Non-pigmented ciliary epithelial cell (primary cell): ENCODE results near the gene NPPB.

Source experiments
- DNase-seq: peaks from one replicate; pipeline ENCODE4 v3.0.0-alpha.2; 2010; ENCODE audit warnings: low read depth

Gene NPPB

DNA sequence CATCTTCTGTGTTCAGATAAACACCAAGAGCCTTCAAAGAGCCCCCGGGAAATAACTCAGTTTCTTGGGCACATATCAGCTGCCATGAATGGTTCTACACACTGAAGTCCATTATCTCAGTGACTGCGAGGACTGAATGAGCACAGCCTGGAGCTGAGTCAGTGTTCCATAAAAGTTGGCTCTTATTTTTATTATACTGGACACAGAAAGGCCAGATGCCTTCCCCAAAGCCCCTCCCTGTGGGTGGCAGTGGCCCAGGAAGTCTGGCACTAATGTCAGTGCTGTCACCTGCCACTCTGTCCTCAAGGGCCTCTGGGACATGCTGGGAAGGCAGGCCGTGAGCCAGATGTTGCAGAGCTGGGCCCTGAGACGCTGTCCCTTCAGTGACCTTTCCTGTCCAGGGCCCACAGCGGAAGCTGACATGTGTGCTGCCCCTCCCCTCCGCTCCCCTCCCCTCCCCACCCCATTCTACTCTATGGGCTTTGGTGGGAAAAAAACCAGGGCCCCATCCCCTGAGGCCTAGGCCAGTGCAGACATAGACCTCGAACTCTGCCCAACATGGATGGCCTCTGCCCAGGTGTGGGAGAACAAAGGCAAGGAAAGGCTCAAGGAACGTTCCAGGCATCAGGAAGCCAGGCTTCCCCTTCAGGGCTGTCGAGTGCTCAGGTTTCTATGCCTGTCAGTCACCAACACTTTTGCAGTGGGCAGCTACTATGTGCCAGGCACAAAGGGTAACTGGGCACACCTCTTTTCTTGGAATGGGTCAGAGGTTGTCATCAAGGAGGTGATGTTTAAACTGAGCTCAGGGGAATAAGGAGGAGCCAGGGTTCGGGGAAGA, 22.4 kb upstream of the NPPB start:
- no peak for DNase-seq

DNA sequence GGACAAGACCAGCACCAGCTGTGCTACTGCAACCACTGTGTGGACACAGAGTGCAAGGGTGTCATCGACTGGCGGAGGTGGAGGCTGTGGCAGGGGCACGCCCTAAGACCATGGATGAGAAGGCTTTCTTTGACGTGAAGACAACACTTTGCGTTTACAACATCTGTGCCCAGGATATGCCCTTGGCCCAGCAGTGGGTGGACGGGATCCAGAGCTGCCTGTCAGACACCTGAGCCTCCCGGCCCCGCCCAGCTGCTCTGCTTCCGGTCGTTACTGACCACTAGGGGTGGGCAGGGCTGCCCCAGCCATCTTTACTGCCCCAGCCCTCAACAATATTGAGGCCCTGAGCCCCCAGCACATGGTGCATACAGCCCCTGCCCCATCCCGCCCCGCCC, 21.4 kb upstream of the NPPB start:
- no peak for DNase-seq

DNA sequence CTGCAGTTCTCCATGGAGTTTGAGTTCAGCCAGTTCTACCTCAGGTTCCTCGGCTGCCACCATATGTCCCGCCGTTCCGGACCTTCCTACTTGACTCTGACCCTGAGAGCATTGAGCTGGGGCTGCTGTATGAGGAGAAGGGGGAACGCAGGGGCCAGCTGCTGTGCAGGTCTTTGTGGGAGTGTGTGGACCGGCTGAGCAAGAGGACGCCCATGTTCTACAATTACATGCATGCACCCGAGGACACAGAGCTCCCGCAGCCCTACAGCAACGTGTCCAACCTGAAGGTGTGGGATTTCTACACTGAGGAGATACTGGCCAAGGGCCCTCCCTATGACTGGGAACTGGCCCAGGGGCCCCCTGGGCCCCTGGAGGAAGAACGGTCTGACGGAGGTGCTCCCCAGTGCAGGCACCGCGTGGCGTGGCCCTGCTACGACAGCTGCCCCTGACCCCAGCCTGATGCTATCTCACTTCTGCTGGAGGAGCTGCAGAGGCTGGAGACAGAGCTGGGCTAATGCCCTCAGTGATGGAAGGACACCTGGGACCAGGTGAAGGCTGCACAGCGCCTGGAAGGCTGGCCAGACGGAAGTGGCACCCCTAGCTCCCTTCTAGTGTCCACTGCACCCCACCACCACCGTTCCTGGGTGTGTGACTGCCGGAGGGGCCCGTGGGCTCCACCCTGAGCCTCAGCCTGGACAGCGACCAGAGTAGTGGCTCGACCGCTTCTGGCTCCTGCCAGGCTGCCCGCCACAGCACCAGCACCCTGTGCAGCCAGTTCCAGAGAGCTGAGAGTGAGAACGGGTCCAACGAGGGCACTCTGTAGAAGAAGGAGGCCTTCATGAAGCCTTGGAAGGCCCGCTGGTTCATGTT, 20.8 kb upstream of the NPPB start:
- no peak for DNase-seq

DNA sequence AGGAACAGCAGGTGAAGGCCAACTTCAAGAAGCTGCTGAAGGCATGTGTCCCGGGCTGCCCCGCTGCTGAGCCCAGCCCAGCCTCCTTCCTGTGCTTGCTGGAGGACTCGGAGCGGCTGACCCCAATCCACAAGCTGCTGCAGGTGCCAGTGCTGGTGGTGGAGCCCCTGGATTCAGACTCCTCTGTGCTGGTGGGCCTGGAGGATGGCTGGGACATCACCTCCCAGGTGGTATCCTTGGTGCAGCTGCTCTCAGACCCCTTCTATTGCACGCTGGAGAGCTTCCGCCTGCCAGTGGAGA, 20.1 kb upstream of the NPPB start:
- DNase-seq: no peak

DNA sequence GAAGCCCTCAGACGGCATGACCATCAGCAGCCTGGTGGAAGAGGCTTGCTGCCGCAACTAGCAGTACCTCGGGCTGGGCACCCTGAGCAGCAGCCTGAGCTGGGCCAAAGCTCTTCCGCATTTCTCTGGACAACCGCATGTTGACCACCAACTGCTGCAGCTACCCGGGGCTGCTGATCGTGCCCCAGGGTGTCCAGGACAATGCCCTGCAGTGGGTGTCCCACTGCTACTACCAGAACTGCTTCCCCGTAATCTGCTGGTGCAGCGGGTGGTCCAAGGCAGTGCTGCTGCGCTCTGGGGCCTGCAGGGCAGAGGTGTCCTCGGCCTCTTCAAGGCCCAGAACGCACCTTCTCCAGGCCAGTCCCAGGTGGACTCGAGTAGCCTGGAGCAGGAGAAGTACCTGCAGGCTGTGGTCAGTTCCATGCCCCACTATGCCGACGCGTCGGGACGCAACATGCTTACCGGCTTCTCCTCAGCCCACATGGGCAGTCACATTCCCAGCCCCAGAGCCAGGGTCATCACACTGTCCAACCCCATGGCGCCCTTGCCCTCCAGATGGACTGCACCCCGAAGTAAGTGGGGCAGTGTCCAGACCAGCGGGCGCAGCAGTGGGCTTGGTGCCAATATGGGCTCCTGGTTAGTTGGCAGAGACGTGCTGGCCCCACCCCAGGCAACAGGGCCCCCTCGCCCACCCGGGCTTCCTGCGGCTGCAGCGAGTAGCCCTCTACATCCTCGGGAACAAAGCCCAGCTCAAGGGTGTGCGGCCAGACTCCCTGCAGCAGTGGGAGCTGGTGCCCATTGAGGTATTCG, 19.5 kb upstream of the NPPB start:
- no peak for DNase-seq

DNA sequence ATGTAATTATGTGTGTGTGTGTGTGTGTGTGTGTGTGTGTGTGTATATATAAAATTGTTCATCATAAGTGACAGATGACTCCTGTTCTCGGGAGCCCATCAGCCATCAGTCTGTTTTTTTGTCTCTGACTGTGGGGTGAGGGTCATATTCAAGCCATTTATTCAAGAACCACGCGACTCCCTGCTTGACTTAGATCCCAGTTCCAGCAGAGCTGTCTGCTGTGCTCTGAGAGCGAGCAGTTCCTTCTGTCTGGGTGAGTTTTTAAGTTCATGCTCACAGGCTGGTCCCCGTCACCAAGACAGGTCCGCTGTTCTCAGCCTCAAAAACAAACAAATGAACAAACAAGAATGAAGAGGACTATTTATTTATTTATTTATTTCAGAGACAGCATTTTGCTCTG, 18.3 kb upstream of the NPPB start:
- no peak for DNase-seq

DNA sequence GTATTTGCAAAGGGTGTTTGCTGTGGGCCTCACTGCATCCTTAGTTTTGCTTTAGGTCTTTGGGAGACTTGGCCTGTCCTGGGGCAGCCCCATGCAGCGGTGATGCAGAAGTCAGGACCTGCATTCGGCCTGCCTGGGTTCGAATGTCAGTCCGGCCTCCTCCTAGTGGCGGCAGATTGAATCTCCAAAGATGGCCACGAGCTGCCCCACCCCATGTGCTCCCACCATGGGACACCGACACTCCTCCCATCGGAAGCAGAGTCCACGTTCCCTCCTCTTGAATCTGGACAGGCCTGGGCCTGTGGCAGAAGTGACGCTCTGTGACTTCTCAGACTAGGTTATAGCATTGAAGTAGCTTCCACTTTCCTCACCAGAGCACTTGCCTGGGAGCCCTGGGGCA, 16.3 kb upstream of the NPPB start:
- DNase-seq: no peak

DNA sequence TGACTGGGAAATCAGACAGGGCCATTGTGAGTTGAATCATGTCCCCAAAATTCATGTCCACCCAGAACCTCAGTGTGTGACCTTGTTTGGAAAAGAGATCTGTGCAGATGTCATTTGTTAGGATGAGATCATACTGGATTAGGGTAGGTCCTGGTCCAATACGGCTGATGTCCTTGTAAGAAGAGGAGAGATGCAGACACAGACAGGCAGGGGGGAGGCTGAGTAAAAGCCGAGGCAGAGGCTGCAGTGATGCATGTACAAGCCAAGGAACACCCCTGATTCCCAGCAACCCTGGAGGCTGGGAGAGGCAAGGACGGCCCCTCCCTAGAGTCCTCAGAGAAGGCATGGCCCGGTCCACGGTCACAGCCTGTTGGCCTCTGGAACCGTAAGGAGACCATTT, 15.9 kb upstream of the NPPB start:
- DNase-seq: no peak

DNA sequence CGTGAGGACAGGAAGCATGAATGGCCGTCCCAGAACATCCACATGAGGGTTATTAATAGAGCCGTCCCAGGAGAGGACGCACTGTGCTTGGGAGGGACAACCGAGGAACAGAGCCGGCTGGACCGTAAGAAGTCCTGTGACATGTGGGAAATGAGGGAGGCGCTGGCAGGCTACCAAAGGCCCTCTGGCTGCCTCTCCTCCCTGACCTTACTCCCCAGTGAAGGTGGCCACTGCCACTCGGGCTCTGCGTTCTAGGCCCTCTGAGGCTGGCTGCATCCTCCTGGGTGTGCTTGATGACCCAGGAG, 15.5 kb upstream of the NPPB start:
- DNase-seq: no peak

DNA sequence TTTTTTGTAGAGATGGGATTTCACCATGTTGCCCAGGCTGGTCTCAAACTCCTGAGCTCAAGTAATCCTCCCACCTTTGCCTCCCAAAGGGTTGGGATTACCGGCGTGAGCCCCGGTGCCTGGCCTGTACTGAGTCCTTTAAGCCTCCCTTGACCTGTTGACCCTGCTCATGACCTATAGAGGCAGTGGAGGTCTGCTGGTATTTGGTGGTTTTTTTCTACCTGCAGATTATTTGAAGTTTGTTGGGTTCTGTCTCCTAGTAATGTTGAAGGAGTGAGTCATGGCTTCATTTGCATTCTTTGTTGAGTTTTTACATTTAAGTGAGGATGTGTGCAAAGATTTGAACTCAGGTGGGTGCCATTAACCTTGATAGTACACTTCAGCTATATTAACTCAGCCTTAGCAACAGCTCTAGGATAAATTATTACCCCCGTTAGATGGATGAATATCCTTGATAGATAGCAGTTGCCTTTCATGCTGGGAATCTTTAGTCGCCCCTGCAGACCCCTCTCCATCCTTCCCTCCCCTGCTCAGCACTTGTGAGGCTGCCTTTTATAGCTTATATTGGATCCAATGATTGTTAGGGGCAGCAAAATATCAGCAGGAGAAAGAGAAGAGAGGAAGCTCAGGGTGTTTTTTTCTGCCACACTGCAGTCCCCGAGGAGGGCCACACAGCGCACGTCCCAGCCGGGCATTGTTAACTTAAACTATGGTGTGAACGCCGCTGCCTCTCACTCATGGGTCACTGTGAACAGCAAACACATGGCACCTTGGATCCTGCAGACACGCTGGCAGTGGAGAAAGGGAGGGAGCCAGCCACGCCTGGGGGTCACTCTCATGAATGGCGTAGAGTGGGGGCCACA, 14.9 kb upstream of the NPPB start:
- DNase-seq: no peak

DNA sequence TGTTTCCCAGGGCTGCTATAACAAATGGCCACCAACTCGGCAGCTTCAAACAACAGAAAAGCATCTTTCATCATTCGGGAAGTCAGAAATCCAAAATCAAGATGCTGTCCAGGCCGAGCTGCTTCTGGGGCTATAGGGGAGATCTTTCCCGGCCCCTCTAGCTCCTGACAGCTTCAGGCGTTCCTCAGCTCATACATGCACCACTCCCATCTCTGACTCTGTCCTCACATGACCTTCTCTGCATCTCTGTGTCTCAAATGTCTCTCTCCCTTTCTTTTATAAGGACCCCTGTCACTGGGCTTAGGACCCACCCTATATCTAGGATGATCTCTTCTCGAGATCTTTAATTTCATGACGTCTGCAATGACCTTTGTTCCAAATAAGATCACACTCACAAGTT, 13.8 kb upstream of the NPPB start:
- DNase-seq: no peak

DNA sequence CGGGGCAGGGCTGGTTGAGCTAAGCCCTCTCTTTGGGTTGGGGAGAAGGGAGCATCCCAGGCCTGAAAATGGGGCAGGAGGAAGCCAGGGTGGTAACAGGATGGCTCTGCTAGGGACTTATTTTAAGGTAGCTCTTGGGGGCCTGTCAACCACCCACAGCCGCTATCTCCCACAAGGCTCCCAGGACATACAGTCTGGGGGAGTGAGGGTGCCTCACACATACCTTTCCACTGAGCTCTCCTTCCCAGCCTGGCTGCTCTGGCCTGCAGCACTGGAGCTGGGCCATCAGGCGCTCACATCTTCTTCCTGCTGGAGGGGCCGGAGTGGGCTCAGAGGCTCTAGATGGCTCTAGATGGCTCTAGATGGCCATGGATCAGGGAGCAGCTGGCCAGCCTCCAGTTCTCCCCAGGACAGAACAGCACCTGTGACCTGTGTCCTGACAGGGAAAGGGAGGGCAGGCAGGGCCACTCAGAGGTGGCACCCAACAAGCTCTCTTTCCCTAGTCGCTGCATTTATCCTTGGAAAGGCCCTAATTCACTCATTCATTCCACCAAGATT, 11.0 kb upstream of the NPPB start:
- DNase-seq: no peak

DNA sequence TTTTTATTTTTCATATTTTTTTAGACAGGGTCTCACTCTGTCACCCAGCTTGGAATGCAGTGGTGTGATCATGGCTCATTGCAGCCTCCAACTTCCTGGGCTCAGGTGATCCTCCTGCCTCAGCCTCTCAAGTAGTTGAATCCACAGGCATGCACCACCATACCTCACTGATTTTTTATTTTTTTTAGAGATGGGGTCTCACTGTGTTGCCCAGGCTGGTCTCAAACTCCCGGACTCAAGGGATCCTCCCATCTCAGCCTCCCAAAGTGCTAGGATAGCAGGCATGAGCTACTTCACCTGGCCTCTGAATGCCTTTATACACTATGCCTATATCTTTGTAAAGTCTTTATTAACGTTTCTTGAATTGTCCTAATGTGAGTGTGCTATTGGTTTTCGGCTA, 10.4 kb upstream of the NPPB start:
- no peak for DNase-seq

DNA sequence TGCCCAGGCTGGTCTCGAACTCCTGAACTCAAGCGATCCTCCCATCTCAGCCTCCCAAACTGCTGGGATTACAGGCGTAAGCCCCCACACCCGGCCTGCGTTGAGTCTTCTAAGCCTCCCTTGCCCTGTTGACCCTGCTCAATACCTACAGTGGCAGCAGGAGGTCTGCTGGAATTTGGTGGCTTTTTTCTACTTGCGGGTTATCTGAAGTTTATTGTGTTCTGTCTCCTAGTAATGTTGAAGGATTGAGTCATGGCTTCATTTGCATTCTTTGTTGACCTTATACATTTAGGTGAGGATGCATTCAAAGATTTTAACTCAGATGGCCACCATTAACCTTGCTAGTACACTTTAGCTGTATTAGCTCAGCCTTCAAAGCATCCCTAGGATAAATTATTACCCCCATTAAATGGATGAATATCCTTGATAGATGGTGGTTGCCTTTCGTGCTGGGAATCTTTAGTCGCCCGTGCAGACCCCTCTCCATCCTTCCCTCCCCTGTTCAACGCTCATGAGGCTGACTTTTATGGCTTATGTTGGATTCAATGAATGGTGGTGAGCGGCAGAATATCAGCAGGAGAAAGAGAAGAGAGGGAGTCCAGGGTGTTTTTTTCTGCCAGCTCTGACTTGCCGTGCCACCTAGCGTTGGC, 9.7 kb upstream of the NPPB start:
- DNase-seq: no peak

DNA sequence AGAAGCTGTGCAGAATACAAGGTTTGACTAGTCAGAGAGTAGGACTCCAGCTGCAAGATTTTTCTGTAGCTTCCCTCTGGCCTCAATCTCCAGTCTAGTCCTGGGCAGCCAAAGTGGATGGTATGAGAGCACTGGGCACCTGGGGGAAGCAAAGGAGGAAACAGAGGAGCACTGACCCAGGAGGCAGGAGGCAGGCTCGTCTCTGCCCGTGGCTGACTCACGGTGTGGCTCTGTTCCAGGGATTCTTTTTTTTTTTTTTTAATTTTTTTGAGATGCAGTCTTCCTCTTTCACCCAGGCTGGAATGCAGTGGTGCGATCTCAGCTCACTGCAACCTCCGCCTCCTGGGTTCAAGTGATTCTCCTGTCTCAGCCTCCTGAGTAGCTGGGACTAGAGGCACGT, 4.1 kb upstream of the NPPB start:
- no peak for DNase-seq

DNA sequence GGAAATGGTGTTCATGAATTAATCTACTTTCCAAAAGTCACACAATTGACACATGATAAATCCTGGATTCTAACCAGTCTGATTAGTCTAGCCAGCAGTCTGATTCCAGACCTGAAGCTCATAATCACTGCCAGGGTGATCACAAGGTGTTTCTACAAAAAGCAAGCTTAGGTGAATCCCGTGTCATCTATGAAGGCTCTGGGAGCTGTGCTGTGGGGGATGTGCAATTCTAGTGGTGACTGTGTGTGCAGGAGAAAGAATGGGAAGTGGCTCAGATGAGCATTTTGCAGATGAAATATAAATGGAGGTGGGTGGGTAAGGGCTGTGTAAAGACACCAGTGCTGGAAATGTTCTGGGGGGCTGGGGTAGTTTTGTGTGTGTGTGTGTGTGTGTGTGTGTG, 1.8 kb upstream of the NPPB start:
- no peak for DNase-seq

DNA sequence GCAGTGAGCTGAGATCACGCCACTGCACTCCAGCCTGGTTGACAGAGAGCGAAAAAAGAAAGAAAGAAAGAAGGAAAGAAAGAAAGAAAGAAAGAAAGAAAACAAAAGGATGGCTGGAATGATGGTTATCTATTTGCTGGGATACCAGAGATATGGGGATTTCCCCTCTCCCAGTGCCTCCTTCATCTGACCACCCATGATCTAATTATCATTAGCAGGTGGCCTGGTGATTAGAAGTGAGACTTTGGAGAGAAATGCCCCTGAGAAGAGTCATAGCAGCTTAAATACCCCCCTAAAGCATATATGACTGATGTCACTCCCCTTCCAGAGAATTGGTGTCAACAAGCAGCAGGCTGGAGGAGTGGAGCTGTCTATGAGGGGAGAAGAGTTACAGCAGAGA, 1.3 kb upstream of the NPPB start:
- no peak for DNase-seq

DNA sequence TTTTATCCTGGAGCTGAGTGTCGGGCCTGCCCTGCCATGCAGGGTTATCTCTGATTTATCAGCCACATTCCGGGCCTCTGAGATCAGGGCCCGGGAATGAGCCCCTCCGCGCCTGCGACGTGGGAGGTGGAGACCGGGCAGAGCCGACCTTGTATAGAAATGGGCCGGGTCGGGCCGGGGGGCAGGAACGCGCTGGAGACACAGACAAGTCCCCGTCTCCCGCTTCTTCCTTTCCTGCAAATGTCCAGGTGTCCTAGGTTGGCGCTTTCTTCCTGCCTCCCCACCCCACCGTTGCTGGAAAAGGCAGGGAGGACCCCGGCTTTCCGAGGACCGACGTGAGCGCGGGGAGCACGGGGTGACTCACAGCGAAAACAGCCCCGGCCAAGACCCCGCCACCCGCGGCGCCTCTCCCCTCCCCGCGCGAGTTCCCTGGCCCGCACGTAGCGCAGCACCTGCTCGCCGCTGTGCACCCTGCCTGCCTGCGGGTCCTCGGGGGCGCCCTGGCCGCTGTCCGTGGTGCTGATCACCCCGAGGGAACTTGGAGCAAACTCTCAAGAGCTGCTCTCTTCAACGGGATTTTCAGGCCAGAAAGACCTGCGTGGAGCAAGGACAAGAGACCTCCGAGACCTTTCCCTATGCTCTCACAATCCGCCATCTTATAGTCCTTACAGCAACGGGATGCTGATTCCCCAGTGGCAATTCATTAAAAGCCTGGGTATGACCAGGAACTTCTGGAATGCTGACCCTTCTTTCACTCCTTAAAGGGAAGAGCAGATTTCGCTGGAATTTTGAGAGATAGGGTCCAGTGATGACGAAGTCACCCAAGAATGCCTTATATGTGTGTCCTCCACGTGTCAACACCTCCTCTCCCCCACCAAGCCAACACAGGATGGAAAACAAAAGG, 475 bp upstream of the NPPB start:
- DNase-seq: no peak

DNA sequence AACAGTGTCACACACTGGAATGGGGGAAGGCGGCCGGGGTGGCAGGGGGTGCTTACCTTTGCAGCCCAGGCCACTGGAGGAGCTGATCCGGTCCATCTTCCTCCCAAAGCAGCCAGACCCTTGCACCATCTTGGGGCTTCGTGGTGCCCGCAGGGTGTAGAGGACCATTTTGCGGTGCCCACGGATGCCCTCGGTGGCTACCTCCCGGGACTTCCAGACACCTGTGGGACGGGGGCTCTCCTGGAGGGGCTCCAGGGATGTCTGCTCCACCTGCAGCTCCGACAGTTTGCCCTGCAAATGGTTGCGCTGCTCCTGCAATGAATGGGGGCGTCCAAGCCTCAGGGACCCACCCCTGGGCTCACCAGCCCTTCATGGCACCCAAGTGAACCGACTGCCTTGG, 587 bp downstream of the NPPB start:
- no peak for DNase-seq

DNA sequence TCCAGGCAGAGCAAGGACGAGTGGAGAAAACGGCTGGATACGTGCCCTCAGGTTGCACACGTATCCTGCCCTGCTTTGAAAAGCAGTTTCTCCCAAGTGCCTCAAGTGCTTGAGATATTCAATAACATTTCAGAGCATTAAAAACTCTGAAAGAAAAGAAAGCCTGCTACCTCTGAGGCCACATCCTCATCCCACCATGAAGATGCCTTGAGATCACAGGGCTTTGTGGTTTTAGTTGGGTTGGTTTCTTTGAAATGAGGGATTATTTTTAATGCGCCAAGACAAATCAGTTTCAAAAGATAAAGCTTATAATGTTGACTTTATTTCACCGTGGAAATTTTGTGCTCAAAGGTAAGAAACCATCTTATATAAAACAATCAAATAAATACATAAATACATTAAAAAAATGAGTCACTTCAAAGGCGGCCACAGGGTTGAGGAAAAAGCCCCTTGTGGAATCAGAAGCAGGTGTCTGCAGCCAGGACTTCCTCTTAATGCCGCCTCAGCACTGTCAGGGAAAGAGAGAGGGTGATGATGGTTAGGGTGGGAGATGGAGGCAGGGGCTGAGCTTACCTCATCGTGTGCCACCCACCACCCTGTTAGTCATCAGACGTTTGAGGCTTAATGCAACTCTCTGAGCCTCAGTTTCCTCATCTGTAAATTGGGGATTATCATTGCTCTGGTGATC, 1.4 kb downstream of the NPPB start:
- DNase-seq: no peak
